ENCODE data around the gene SLU7. TPM values are rescaled to one million over a fixed set of nuclear protein-coding genes. Genes with fewer than 3 reads are reported as not detected.

The SLU7 gene
- total RNA-seq, 1 experiment from 2014 or later, result 64.4 TPM

GRCh38 chr5:160419458-160420330 lies 813 bp upstream of the SLU7 start:
- DNase-seq (ENCODE audit: low read depth), result no peak

- peak; percentile 97 for DNase-seq (ENCODE audit: low read depth)
These were observed 19.2 kb downstream of the SLU7 start, which contains the start of gene FAM200C for GRCh38 chr5:160399402-160400353. Gene FAM200C, minus strand, starts transcription at chr5:160400054. Its CDS starts 4,564 bp downstream, at chr5:160395490.

- DNase-seq (ENCODE audit: low read depth), result no peak
These were observed 20.1 kb downstream of the SLU7 start for GRCh38 chr5:160398806-160399205.

GRCh38 chr5:160397492-160397891 lies 21.4 kb downstream of the SLU7 start:
- no peak for DNase-seq (ENCODE audit: low read depth)

- DNase-seq (ENCODE audit: low read depth), result no peak
These were observed 23.8 kb downstream of the SLU7 start for GRCh38 chr5:160395111-160395510.

- no peak for DNase-seq (ENCODE audit: low read depth)
These were observed 27.8 kb downstream of the SLU7 start for GRCh38 chr5:160390787-160391696.

- no peak for DNase-seq (ENCODE audit: low read depth)
These were observed 31.4 kb downstream of the SLU7 start for GRCh38 chr5:160387445-160387844.

GRCh38 chr5:160385496-160385895 lies 33.4 kb downstream of the SLU7 start:
- no peak for DNase-seq (ENCODE audit: low read depth)

GRCh38 chr5:160384681-160385080 lies 34.2 kb downstream of the SLU7 start:
- DNase-seq (ENCODE audit: low read depth), result no peak

GRCh38 chr5:160382346-160382745 lies 36.5 kb downstream of the SLU7 start:
- no peak for DNase-seq (ENCODE audit: low read depth)

- no peak for DNase-seq (ENCODE audit: low read depth)
These were observed 38.8 kb downstream of the SLU7 start for GRCh38 chr5:160380041-160380440.

- no peak for DNase-seq (ENCODE audit: low read depth)
These were observed 39.4 kb downstream of the SLU7 start for GRCh38 chr5:160379511-160379910.

- DNase-seq (ENCODE audit: low read depth), result no peak
These were observed 40.6 kb downstream of the SLU7 start for GRCh38 chr5:160378330-160378729.

GRCh38 chr5:160377651-160378050 lies 41.2 kb downstream of the SLU7 start:
- DNase-seq (ENCODE audit: low read depth), result no peak

- no peak for DNase-seq (ENCODE audit: low read depth)
These were observed 42.5 kb downstream of the SLU7 start for GRCh38 chr5:160376416-160376815.

GRCh38 chr5:160375701-160376100 lies 43.2 kb downstream of the SLU7 start:
- DNase-seq (ENCODE audit: low read depth), result no peak

GRCh38 chr5:160375166-160375565 lies 43.7 kb downstream of the SLU7 start:
- DNase-seq (ENCODE audit: low read depth), result no peak

- DNase-seq (ENCODE audit: low read depth), result no peak
These were observed 47.6 kb downstream of the SLU7 start for GRCh38 chr5:160371294-160371693.

- DNase-seq (ENCODE audit: low read depth), result no peak
These were observed 48.2 kb downstream of the SLU7 start for GRCh38 chr5:160370713-160371034.

- peak; percentile 71 for DNase-seq (ENCODE audit: low read depth)
These were observed 48.7 kb downstream of the SLU7 start, which contains the start of gene C1QTNF2 for GRCh38 chr5:160369990-160370712. Gene C1QTNF2, minus strand, starts transcription at chr5:160370626. Its CDS starts 15,615 bp downstream, at chr5:160355011.

- no peak for DNase-seq (ENCODE audit: low read depth)
These were observed 51.0 kb downstream of the SLU7 start for GRCh38 chr5:160367885-160368284.

Measured in Daoy (cell line).